Urinary bladder (tissue), 4 donors: ENCODE results near the gene SIL1. TPM values are rescaled to one million over a fixed set of nuclear protein-coding genes. Genes with fewer than 3 reads are reported as not detected.
A peak's percentile ranks its signal among the peaks of the same experiment; 100 is the strongest.
"Not testable (repeated sequence)": the region's sequence is repeated elsewhere in the genome, so short reads cannot be mapped to it uniquely, and the experiment has no call there.

Experiments used
- DNase-seq: peaks from one replicate; pipeline ENCODE4 v3.0.0-alpha.2; 2015; ENCODE audit errors: extremely low spot score
- H3K27ac ChIP-seq: one replicate; pipeline ENCODE4 v1.5.1; 2013; ENCODE audit warnings: low read depth, mild to moderate bottlenecking, moderate library complexity
- H3K36me3 ChIP-seq: one replicate; pipeline ENCODE4 v1.6.1; 2013; ENCODE audit warnings: mild to moderate bottlenecking, moderate library complexity; ENCODE audit not compliant: insufficient read depth
- H3K4me1 ChIP-seq: one replicate; pipeline ENCODE4 v1.6.1; 2013; ENCODE audit warnings: mild to moderate bottlenecking, moderate library complexity; ENCODE audit not compliant: insufficient read depth
- H3K4me3 ChIP-seq: one replicate; pipeline ENCODE4 v1.5.1; 2013; ENCODE audit warnings: low read depth, low read length
- WGBS: extraction: QIAGEN DNeasy Blood & Tissue Kit; methylation state at CpG from one replicate; pipeline ENCODE4 v1.1.7; 2013; 5-methylcytosine and 5-hydroxymethylcytosine counted together
- polyA plus RNA-seq: library from polyadenylated mRNA; stranded (reverse); fragments of 200-250 nt; gene quantifications from one replicate; pipeline ENCODE4 v1.2.3, GENCODE V29; 2013
- total RNA-seq: library from RNA; depleted of rRNA; stranded (reverse); fragments of >200 nt; gene quantifications from one replicate; pipeline ENCODE4 v1.2.3, GENCODE V29; 2014
- donor health status: healthy with polysubstance abuse.
- donor health status: healthy.

SIL1 gene
- total and polyA plus RNA-seq, 2 donors = 31.5 to 49.8 TPM

- Histone ChIP-seq H3K36me3 (no peaks in the 10 kb centered on the region), H3K27ac (no peak overlapping the region), H3K4me1 (no peaks in the 10 kb centered on the region), H3K4me3 (no peak overlapping the region)
- WGBS = 99% methylated on average over 5 of the region's 5 CpGs
- DNase-seq = no peak
Measured at GRCh38 chr5:139090581-139090980, 107.6 kb downstream of the SIL1 start.

GRCh38 chr5:139088024-139088423, 110.1 kb downstream of the SIL1 start:
- no peaks in the 10 kb centered on the region for H3K4me1 ChIP-seq
- 71% methylated on average over 1 of the region's 1 CpG for WGBS
- DNase-seq = no peak
- no peaks in the 10 kb centered on the region for H3K36me3 ChIP-seq
- no peak overlapping the region for H3K4me3 ChIP-seq
- H3K27ac ChIP-seq = no peak overlapping the region

GRCh38 chr5:139082813-139083498, 115.2 kb downstream of the SIL1 start:
- no peak overlapping the region for H3K4me3 ChIP-seq
- no peak for DNase-seq
- no peaks in the 10 kb centered on the region for H3K36me3 ChIP-seq
- H3K27ac ChIP-seq = no peak overlapping the region
- 96% methylated on average over 2 of the region's 2 CpGs for WGBS
- H3K4me1 ChIP-seq = no peaks in the 10 kb centered on the region

- 78% methylated on average over 2 of the region's 2 CpGs for WGBS
- Histone ChIP-seq H3K36me3 (no peaks in the 10 kb centered on the region), H3K27ac (no peak overlapping the region), H3K4me3 (no peak overlapping the region), H3K4me1 (peaks cover 2% of the 10 kb centered on the region)
- no peak for DNase-seq
Measured at GRCh38 chr5:139079991-139080610, 118.1 kb downstream of the SIL1 start.

GRCh38 chr5:139079225-139079990, 118.8 kb downstream of the SIL1 start:
- Histone ChIP-seq H3K27ac (no peak overlapping the region), H3K36me3 (no peaks in the 10 kb centered on the region), H3K4me1 (peaks cover 2% of the 10 kb centered on the region), H3K4me3 (no peak overlapping the region)
- WGBS = 97% methylated on average over 1 of the region's 1 CpG
- DNase-seq = no peak

GRCh38 chr5:139078345-139078744, 119.8 kb downstream of the SIL1 start:
- no peak overlapping the region for H3K27ac ChIP-seq
- DNase-seq = no peak
- WGBS = 91% methylated on average over 4 of the region's 4 CpGs
- H3K36me3 ChIP-seq = no peaks in the 10 kb centered on the region
- no peak overlapping the region for H3K4me3 ChIP-seq
- peaks cover 2% of the 10 kb centered on the region for H3K4me1 ChIP-seq

- no peak overlapping the region for H3K4me3 ChIP-seq
- no peak overlapping the region for H3K27ac ChIP-seq
- no peak for DNase-seq
- peaks cover 2% of the 10 kb centered on the region for H3K4me1 ChIP-seq
- WGBS = 91% methylated on average over 1 of the region's 1 CpG
- H3K36me3 ChIP-seq = no peaks in the 10 kb centered on the region
Measured at GRCh38 chr5:139077899-139078298, 120.3 kb downstream of the SIL1 start.

- WGBS = 59% methylated on average over 1 of the region's 1 CpG
- peaks cover 2% of the 10 kb centered on the region for H3K4me1 ChIP-seq
- no peaks in the 10 kb centered on the region for H3K36me3 ChIP-seq
- no peak overlapping the region for H3K4me3 ChIP-seq
- DNase-seq = no peak
- peak overlapping the region; percentile 10 for H3K27ac ChIP-seq
Measured at GRCh38 chr5:139076111-139076510, 122.1 kb downstream of the SIL1 start.

GRCh38 chr5:139075066-139076050, 122.8 kb downstream of the SIL1 start:
- no peaks in the 10 kb centered on the region for H3K36me3 ChIP-seq
- H3K27ac ChIP-seq = no peak overlapping the region
- WGBS = 61% methylated on average over 8 of the region's 8 CpGs
- no peak overlapping the region for H3K4me3 ChIP-seq
- DNase-seq = no peak
- H3K4me1 ChIP-seq = peaks cover 2% of the 10 kb centered on the region

- 98% methylated on average over 2 of the region's 2 CpGs for WGBS
- not testable (repeated sequence) for H3K27ac ChIP-seq
Measured at GRCh38 chr5:139073956-139074355, 124.2 kb downstream of the SIL1 start.

GRCh38 chr5:139068494-139069151, 129.5 kb downstream of the SIL1 start:
- no peaks in the 10 kb centered on the region for H3K36me3 ChIP-seq
- H3K27ac ChIP-seq = no peak overlapping the region
- DNase-seq = no peak
- 67% methylated on average over 1 of the region's 1 CpG for WGBS
- H3K4me1 ChIP-seq = no peaks in the 10 kb centered on the region
- no peak overlapping the region for H3K4me3 ChIP-seq

More at GRCh38 chr5:139073956-139074355, 124.2 kb downstream of the SIL1 start:
- H3K4me3 ChIP-seq, DNase-seq, H3K36me3 ChIP-seq, H3K4me1 ChIP-seq: not testable (repeated sequence)

- 91% methylated on average over 2 of the region's 2 CpGs for WGBS
- H3K4me3 ChIP-seq = no peak overlapping the region
- no peak for DNase-seq
- H3K36me3 ChIP-seq = no peaks in the 10 kb centered on the region
- no peak overlapping the region for H3K27ac ChIP-seq
- no peaks in the 10 kb centered on the region for H3K4me1 ChIP-seq
Measured at GRCh38 chr5:139068060-139068459, 130.1 kb downstream of the SIL1 start.

GRCh38 chr5:139065306-139065705, 132.9 kb downstream of the SIL1 start:
- H3K4me1 ChIP-seq = no peaks in the 10 kb centered on the region

More at GRCh38 chr5:139065306-139065705, 132.9 kb downstream of the SIL1 start:
- DNase-seq = no peak
- Histone ChIP-seq H3K27ac (no peak overlapping the region), H3K36me3 (no peaks in the 10 kb centered on the region), H3K4me3 (no peak overlapping the region)
